H9 (cell line): ENCODE results near the gene GPI. TPM values are rescaled to one million over a fixed set of nuclear protein-coding genes. Genes with fewer than 3 reads are reported as not detected.

Source experiments
- DNase-seq: peaks from one replicate; pipeline ENCODE4 v3.0.0-alpha.2; 2017
- H2AFZ ChIP-seq: one replicate; pipeline ENCODE4 v1.6.1; 2013; ENCODE audit warnings: mild to moderate bottlenecking, low read length, control low read depth, moderate library complexity
- H2AK5ac ChIP-seq: 2 replicates; pipeline ENCODE4 v1.6.1; 2013; ENCODE audit warnings: low read length, control low read depth, mixed read lengths; ENCODE audit not compliant: insufficient read length
- H2BK120ac ChIP-seq: one replicate; pipeline ENCODE4 v1.6.1; 2013; ENCODE audit warnings: low read depth, mild to moderate bottlenecking, low read length, control low read depth, inconsistent platforms; ENCODE audit not compliant: poor library complexity, severe bottlenecking
- H2BK12ac ChIP-seq: 2 replicates; pipeline ENCODE4 v1.6.1; 2013; ENCODE audit warnings: low read length, control low read depth, mixed read lengths, low read depth; ENCODE audit not compliant: insufficient read length
- H2BK15ac ChIP-seq: 2 replicates; pipeline ENCODE4 v1.6.1; 2013; ENCODE audit warnings: low read depth, low read length, control low read depth
- H2BK20ac ChIP-seq: one replicate; pipeline ENCODE4 v1.6.1; 2013; ENCODE audit warnings: low read depth, mild to moderate bottlenecking, low read length, control low read depth, inconsistent platforms; ENCODE audit not compliant: poor library complexity, severe bottlenecking
- H2BK5ac ChIP-seq: 2 replicates; pipeline ENCODE4 v1.6.1; 2013; ENCODE audit warnings: low read length, control low read depth, mixed read lengths; ENCODE audit not compliant: insufficient read length
- H3K14ac ChIP-seq: 2 replicates; pipeline ENCODE4 v1.6.1; 2013; ENCODE audit warnings: low read length, control low read depth; ENCODE audit not compliant: insufficient read depth
- H3K18ac ChIP-seq: 2 replicates; pipeline ENCODE4 v1.6.1; 2013; ENCODE audit warnings: low read depth, mild to moderate bottlenecking, mixed read lengths, low read length, control low read depth; ENCODE audit not compliant: insufficient read length
- H3K23ac ChIP-seq: 2 replicates; pipeline ENCODE4 v1.6.1; 2013; ENCODE audit warnings: low read length, control low read depth, mixed read lengths, low read depth; ENCODE audit not compliant: insufficient read length
- H3K23me2 ChIP-seq: 2 replicates; pipeline ENCODE4 v1.6.1; 2013; ENCODE audit warnings: low read depth, mild to moderate bottlenecking, mixed read lengths, low read length, control low read depth; ENCODE audit not compliant: insufficient read length, poor library complexity, severe bottlenecking
- H3K27ac ChIP-seq: 2 replicates; pipeline ENCODE4 v1.5.1; 2013; ENCODE audit warnings: low read length, control low read depth, mixed read lengths, low read depth; ENCODE audit not compliant: insufficient read length
- H3K27me3 ChIP-seq: 2 replicates; pipeline ENCODE4 v1.6.1; 2013; ENCODE audit warnings: low read length, control low read depth, inconsistent platforms; ENCODE audit not compliant: insufficient read depth
- H3K4ac ChIP-seq: 2 replicates; pipeline ENCODE4 v1.6.1; 2013; ENCODE audit warnings: low read depth, mild to moderate bottlenecking, control low read depth, inconsistent platforms, low read length, moderate library complexity
- H3K4me1 ChIP-seq: 2 replicates; pipeline ENCODE4 v1.6.1; 2013; ENCODE audit warnings: low read length, control low read depth, inconsistent platforms; ENCODE audit not compliant: insufficient read depth
- H3K4me2 ChIP-seq: 2 replicates; pipeline ENCODE4 v1.6.1; 2013; ENCODE audit warnings: low read length, control low read depth, mixed read lengths; ENCODE audit not compliant: insufficient read length, insufficient read depth
- H3K56ac ChIP-seq: 2 replicates; pipeline ENCODE4 v1.6.1; 2013; ENCODE audit warnings: low read depth, mild to moderate bottlenecking, mixed read lengths, low read length, control low read depth; ENCODE audit not compliant: insufficient read length
- H3K79me1 ChIP-seq: 2 replicates; pipeline ENCODE4 v1.6.1; 2013; ENCODE audit warnings: low read depth, mild to moderate bottlenecking, moderate library complexity, low read length, control low read depth, inconsistent platforms; ENCODE audit not compliant: insufficient read depth, poor library complexity, severe bottlenecking
- H3K79me2 ChIP-seq: 2 replicates; pipeline ENCODE4 v1.6.1; 2013; ENCODE audit warnings: low read length, control low read depth, inconsistent platforms; ENCODE audit not compliant: insufficient read depth
- H3K9ac ChIP-seq: 2 replicates; pipeline ENCODE4 v1.6.1; 2013; ENCODE audit warnings: low read length, control low read depth, mixed read lengths; ENCODE audit not compliant: insufficient read length; ENCODE audit errors: extremely low read depth
- H3K9me3 ChIP-seq: one replicate; pipeline ENCODE4 v1.6.1; 2013; ENCODE audit warnings: low read depth, low read length, inconsistent platforms; ENCODE audit not compliant: control insufficient read depth
- H3T11ph ChIP-seq: one replicate; pipeline ENCODE4 v1.6.1; 2013; ENCODE audit warnings: mild to moderate bottlenecking, low read length, control low read depth, inconsistent platforms
- H4K20me1 ChIP-seq: one replicate; pipeline ENCODE4 v1.6.1; 2013; ENCODE audit not compliant: control insufficient read depth, insufficient read length, insufficient read depth
- H4K5ac ChIP-seq: 2 replicates; pipeline ENCODE4 v1.6.1; 2013; ENCODE audit warnings: low read depth, mild to moderate bottlenecking, mixed read lengths, low read length, control low read depth; ENCODE audit not compliant: insufficient read length
- H4K8ac ChIP-seq: replicated peaks from 2 replicates; pipeline ENCODE4 v1.6.1; 2013; ENCODE audit warnings: low read length, control low read depth, mixed read lengths, low read depth; ENCODE audit not compliant: insufficient read length
- H4K91ac ChIP-seq: 2 replicates; pipeline ENCODE4 v1.6.1; 2013; ENCODE audit warnings: low read depth, mild to moderate bottlenecking, moderate library complexity, mixed read lengths, low read length, control low read depth; ENCODE audit not compliant: insufficient read length
- H3K27ac Mint-ChIP-seq, 3 experiments: 2 replicates in 2 of 3; 3 replicates in 1 of 3; pipeline ENCODE4 v1.8.0; 2020 to 2021; ENCODE audit warnings: mixed read lengths in 3 of 3, mild to moderate bottlenecking in 1 of 3, moderate library complexity in 1 of 3
- H3K27me3 Mint-ChIP-seq: 2 replicates; pipeline ENCODE4 v1.8.0; 2021; ENCODE audit warnings: low read depth, mild to moderate bottlenecking, moderate library complexity, mixed read lengths
- H3K36me3 Mint-ChIP-seq, 3 experiments: 2 replicates in 2 of 3; 3 replicates in 1 of 3; pipeline ENCODE4 v1.8.0; 2020 to 2021; ENCODE audit warnings: low read depth in 3 of 3, mixed read lengths in 3 of 3; ENCODE audit not compliant: insufficient read depth in 1 of 3
- H3K4me1 Mint-ChIP-seq, 2 experiments: 2 replicates each; pipeline ENCODE4 v1.8.0; 2020; ENCODE audit warnings: mixed read lengths in 2 of 2
- H3K4me3 Mint-ChIP-seq, 2 experiments: 2 replicates in 1 of 2; 3 replicates in 1 of 2; pipeline ENCODE4 v1.8.0; 2020 to 2021; ENCODE audit warnings: mild to moderate bottlenecking in 2 of 2, mixed read lengths in 2 of 2, moderate library complexity in 1 of 2
- H3K9me3 Mint-ChIP-seq, 2 experiments: 2 replicates in 1 of 2; 3 replicates in 1 of 2; pipeline ENCODE4 v1.8.0; 2020; ENCODE audit warnings: mild to moderate bottlenecking in 2 of 2, mixed read lengths in 2 of 2, moderate library complexity in 1 of 2
- WGBS: extraction: QIAGEN DNeasy Blood & Tissue Kit; methylation state at CpG from one replicate; pipeline ENCODE4 v1.1.7; 2013; ENCODE audit warnings: missing lambda C conversion rate, low lambda C conversion rate, mixed read lengths; ENCODE audit not compliant: insufficient read length; ENCODE audit errors: extremely low coverage; 5-methylcytosine and 5-hydroxymethylcytosine counted together
- total RNA-seq: library from RNA; stranded (reverse); gene quantifications from 2 replicates; pipeline ENCODE4 v1.2.1, GENCODE V29; 2021
- TF ChIP-seq, protein P1 (sequence below): fragments of 200-600 bp; sonication (generic); conservative IDR thresholded peaks from 3 replicates; pipeline ENCODE4 v1.8.0; 2021; ENCODE audit warnings: antibody characterized with exemption, mild to moderate bottlenecking

GPI gene
- total RNA-seq, 1 experiment from 2014 or later = 373 TPM

- no peaks in the 10 kb centered on the region for H3K23me2 ChIP-seq
- TF ChIP-seq, protein P1, sequence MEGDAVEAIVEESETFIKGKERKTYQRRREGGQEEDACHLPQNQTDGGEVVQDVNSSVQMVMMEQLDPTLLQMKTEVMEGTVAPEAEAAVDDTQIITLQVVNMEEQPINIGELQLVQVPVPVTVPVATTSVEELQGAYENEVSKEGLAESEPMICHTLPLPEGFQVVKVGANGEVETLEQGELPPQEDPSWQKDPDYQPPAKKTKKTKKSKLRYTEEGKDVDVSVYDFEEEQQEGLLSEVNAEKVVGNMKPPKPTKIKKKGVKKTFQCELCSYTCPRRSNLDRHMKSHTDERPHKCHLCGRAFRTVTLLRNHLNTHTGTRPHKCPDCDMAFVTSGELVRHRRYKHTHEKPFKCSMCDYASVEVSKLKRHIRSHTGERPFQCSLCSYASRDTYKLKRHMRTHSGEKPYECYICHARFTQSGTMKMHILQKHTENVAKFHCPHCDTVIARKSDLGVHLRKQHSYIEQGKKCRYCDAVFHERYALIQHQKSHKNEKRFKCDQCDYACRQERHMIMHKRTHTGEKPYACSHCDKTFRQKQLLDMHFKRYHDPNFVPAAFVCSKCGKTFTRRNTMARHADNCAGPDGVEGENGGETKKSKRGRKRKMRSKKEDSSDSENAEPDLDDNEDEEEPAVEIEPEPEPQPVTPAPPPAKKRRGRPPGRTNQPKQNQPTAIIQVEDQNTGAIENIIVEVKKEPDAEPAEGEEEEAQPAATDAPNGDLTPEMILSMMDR = no peak
- no CpG with 5 or more reads among the region's 4 CpGs for WGBS
- no peaks in the 10 kb centered on the region for H4K20me1 ChIP-seq
- H3K79me2 ChIP-seq = no peaks in the 10 kb centered on the region; the same call in 1 of the 2 replicates
- no peak overlapping the region for H3T11ph ChIP-seq
- no peaks in the 10 kb centered on the region for H3K79me1 ChIP-seq
- no peak overlapping the region for H2BK15ac ChIP-seq
- no peak for DNase-seq
- no peak overlapping the region for H2BK5ac ChIP-seq
- Mint-ChIP-seq H3K27ac (peak overlapping the region in 2 of 3 experiments; percentile 77 to 85; a peak in 4 of 7 replicates), H3K36me3 (peaks cover 20 to 57% (median 51%) of the 10 kb centered on the region in 3 experiments; a peak in 6 of 7 replicates), H3K4me3 (no peak overlapping the region), H3K27me3 (no peaks in the 10 kb centered on the region), H3K9me3 (no peaks in the 10 kb centered on the region; a peak in 1 of 5 replicates), H3K4me1 (peaks cover 16 to 23% of the 10 kb centered on the region in 2 experiments)
- H4K91ac ChIP-seq = no peak overlapping the region
- no peak overlapping the region for H3K4ac ChIP-seq
- H2BK120ac ChIP-seq = no peak overlapping the region
- H2BK20ac ChIP-seq = no peak overlapping the region
- H2AFZ ChIP-seq = no peak overlapping the region
- H3K56ac ChIP-seq = no peak overlapping the region
- H3K18ac ChIP-seq = no peak overlapping the region
- H2AK5ac ChIP-seq = no peak overlapping the region
- H3K9me3 ChIP-seq = no peaks in the 10 kb centered on the region
- peaks cover 3% of the 10 kb centered on the region; the same call in 1 of the 2 replicates for H3K4me1 ChIP-seq
- H2BK12ac ChIP-seq = no peak overlapping the region
- H3K14ac ChIP-seq = no peak overlapping the region
- no peak overlapping the region for H4K8ac ChIP-seq
- H4K5ac ChIP-seq = no peak overlapping the region
- no peak overlapping the region for H3K23ac ChIP-seq
- no peaks in the 10 kb centered on the region for H3K27me3 ChIP-seq
- H3K4me2 ChIP-seq = no peak overlapping the region
- H3K27ac ChIP-seq = no peak overlapping the region
- H3K9ac ChIP-seq = no peak overlapping the region
Observed at GRCh38 chr19:34325181-34325580, 39.8 kb upstream of the GPI start.
